HCT116 (cell line): ENCODE data around the gene NT5DC2. TPM values are rescaled to one million over a fixed set of nuclear protein-coding genes. Genes with fewer than 3 reads are reported as not detected.

Source experiments
- ATAC-seq: fragments of 200-7000 bp; cut with Tn5 transposase; 2 replicates; pipeline ENCODE4 v1.9.1; 2020; ENCODE audit warnings: mild to moderate bottlenecking, moderate library complexity
- BruUV-seq: library from RNA; stranded (reverse); fragments of 400-500 nt; replicated peaks from 2 replicates; lab custom pipeline; 2021; lab: Mats Ljungman, UMichigan
- CTCF ChIA-PET: fragments of 300-600 bp; sonication (Branson Sonifier 250); formaldehyde crosslinking; loops from one replicate; lab custom pipeline; 2021; ENCODE audit warnings: antibody characterized with exemption; lab: Charles Lee
- POLR2A ChIA-PET: fragments of 300-600, 350-600 bp; sonication (Branson Sonifier 250); formaldehyde crosslinking; loops from one replicate; lab custom pipeline; 2021; ENCODE audit warnings: antibody characterized with exemption; lab: Charles Lee
- RAD21 ChIA-PET, 2 experiments: fragments of 300-600 bp; sonication (Branson Sonifier 250); formaldehyde crosslinking; loops; one replicate each; lab custom pipeline; 2023; ENCODE audit warnings: low total read pairs in 2 of 2; ENCODE audit not compliant: uncharacterized antibody in 2 of 2, unreplicated experiment in 2 of 2, low non-redundant PET in 1 of 2; lab: Charles Lee
- DNase-seq: peaks from one replicate; pipeline ENCODE4 v3.0.0-alpha.2; 2010; ENCODE audit warnings: low read depth, low spot score
- H2AFZ ChIP-seq: fragments of 200-600 bp; shearing (Covaris generic), sonication (generic); 2 replicates; pipeline ENCODE4 v1.6.1; 2017; ENCODE audit warnings: low read depth, mixed run types, mixed read lengths, antibody characterized with exemption, low read length; ENCODE audit not compliant: poor library complexity, severe bottlenecking
- H3K27ac ChIP-seq: 2 replicates; pipeline ENCODE4 v1.5.1; 2012; ENCODE audit warnings: low read depth, low read length
- H3K27me3 ChIP-seq: fragments of 200-600 bp; sonication (generic); 2 replicates; pipeline ENCODE4 v1.6.1; 2016; ENCODE audit warnings: mixed run types, low read length, mixed read lengths; ENCODE audit not compliant: insufficient read depth
- H3K36me3 ChIP-seq, 2 experiments: fragments of 200-500 bp in 1 of 2; fragments of 200-600 bp in 1 of 2; sonication (Bioruptor generic) in 1 of 2; sonication (generic) in 1 of 2; 2 replicates each; pipeline versions ENCODE4 v1.5.1 to v1.6.1; 2014 to 2016; ENCODE audit warnings: low read length in 2 of 2, inconsistent platforms in 1 of 2, mixed read lengths in 1 of 2, mixed run types in 1 of 2; ENCODE audit not compliant: insufficient read depth in 2 of 2, control insufficient read depth in 1 of 2
- H3K4me1 ChIP-seq, 2 experiments: fragments of 200-600 bp in 1 of 2; sonication (generic) in 1 of 2; 2 replicates each; pipeline versions ENCODE4 v1.5.1 to v1.6.1; 2012 to 2017; ENCODE audit warnings: low read length in 2 of 2, inconsistent platforms in 1 of 2, mild to moderate bottlenecking in 1 of 2, mixed read lengths in 1 of 2, mixed run types in 1 of 2, moderate library complexity in 1 of 2; ENCODE audit not compliant: insufficient read depth in 2 of 2, control insufficient read depth in 1 of 2
- H3K4me2 ChIP-seq: fragments of 200-600 bp; sonication (generic); 2 replicates; pipeline ENCODE4 v1.6.1; 2017; ENCODE audit warnings: mixed run types, low read length, mixed read lengths
- H3K4me3 ChIP-seq, 2 experiments: fragments of 200-600 bp in 1 of 2; sonication (generic) in 1 of 2; replicated peaks in 1 of 2; 2 replicates each; pipeline ENCODE4 v1.5.1; 2011 to 2016; ENCODE audit warnings: low read length in 2 of 2, control low read depth in 1 of 2, low read depth in 1 of 2, mild to moderate bottlenecking in 1 of 2, mixed read lengths in 1 of 2, mixed run types in 1 of 2
- H3K79me2 ChIP-seq: fragments of 200-600 bp; sonication (generic); 2 replicates; pipeline ENCODE4 v1.6.1; 2017; ENCODE audit warnings: mild to moderate bottlenecking, mixed run types, low read length, moderate library complexity, mixed read lengths; ENCODE audit not compliant: insufficient read depth
- H3K9ac ChIP-seq: fragments of 200-600 bp; sonication (generic); 2 replicates; pipeline ENCODE4 v1.6.1; 2016; ENCODE audit warnings: low read length, mixed read lengths
- H3K9me2 ChIP-seq: fragments of 200-600 bp; sonication (generic), shearing (Covaris generic); 2 replicates; pipeline ENCODE4 v1.6.1; 2017; ENCODE audit warnings: mixed run types, mild to moderate bottlenecking, moderate library complexity; ENCODE audit not compliant: insufficient read depth
- H3K9me3 ChIP-seq, 2 experiments: fragments of 200-500 bp in 1 of 2; fragments of 200-600 bp in 1 of 2; sonication (Bioruptor generic) in 1 of 2; sonication (generic) in 1 of 2; 2 replicates each; pipeline ENCODE4 v1.6.1; 2014 to 2017; ENCODE audit warnings: low read length in 2 of 2, mixed read lengths in 2 of 2, inconsistent platforms in 1 of 2, low read depth in 1 of 2, mild to moderate bottlenecking in 1 of 2, mixed run types in 1 of 2, moderate library complexity in 1 of 2; ENCODE audit not compliant: control insufficient read depth in 1 of 2, insufficient read depth in 1 of 2
- H4K20me1 ChIP-seq: fragments of 200-600 bp; sonication (generic), shearing (Covaris generic); 2 replicates; pipeline ENCODE4 v1.6.1; 2017; ENCODE audit warnings: mixed run types, mild to moderate bottlenecking, moderate library complexity; ENCODE audit not compliant: insufficient read depth
- CBX3 ChIP-seq: IDR thresholded peaks from 2 replicates; pipeline ENCODE4 v1.6.1; 2012; ENCODE audit warnings: low read depth
- CEBPB ChIP-seq: IDR thresholded peaks from 2 replicates; pipeline ENCODE4 v1.6.1; 2012; ENCODE audit warnings: low read depth
- EZH2 ChIP-seq: fragments of 200-600 bp; sonication (generic); IDR thresholded peaks from 2 replicates; pipeline ENCODE4 v1.6.1; 2017; ENCODE audit warnings: antibody characterized with exemption, mixed run types
- POLR2AphosphoS5 ChIP-seq: IDR thresholded peaks from 2 replicates; pipeline ENCODE4 v1.6.1; 2011; ENCODE audit warnings: mild to moderate bottlenecking, low read depth, low read length, moderate library complexity
- REST ChIP-seq: IDR thresholded peaks from 2 replicates; pipeline ENCODE4 v1.6.1; 2012; ENCODE audit warnings: low read depth
- ZFX ChIP-seq: fragments of 450-650 bp; IDR thresholded peaks from 2 replicates; pipeline ENCODE4 v1.6.1; 2017
- ZNF274 ChIP-seq: fragments of 200-500 bp; sonication (Bioruptor generic); IDR thresholded peaks from 2 replicates; pipeline ENCODE4 v1.6.1; 2014; ENCODE audit warnings: mild to moderate bottlenecking, low read depth, low read length, inconsistent platforms
- intact Hi-C: fragments of 100-400 bp; cut with micrococcal nuclease; formaldehyde crosslinking; loops from 2 replicates; pipeline ENCODE4 v1.10.0; 2022
- total RNA-seq: library from RNA; stranded (reverse); gene quantifications from one replicate; pipeline ENCODE4 v1.2.1, GENCODE V29; 2021; ENCODE audit not compliant: unreplicated experiment

NT5DC2 gene
- total RNA-seq, 1 experiment from 2014 or later = 125 TPM

- TF ChIP-seq POLR2AphosphoS5 = no peak
- no peak for TF ChIP-seq ZNF274
- no peak for TF ChIP-seq REST
- TF ChIP-seq EZH2 = no peak
- TF ChIP-seq, all 23 proteins: peak for 0
Observed at GRCh38 chr3:52480768-52481715, 52.6 kb downstream of the NT5DC2 start (continued).

- ChIA-PET CTCF (no interaction called here), POLR2A (no interaction called here), RAD21 (no interaction called here)
- TF ChIP-seq ZFX (no peak), CBX3 (no peak), REST (no peak), CEBPB (no peak)
- DNase-seq (no peak), ATAC-seq (no peak)
- Histone ChIP-seq H3K9ac (no peak overlapping the region), H3K4me2 (no peak overlapping the region), H3K27ac (no peak overlapping the region), H3K27me3 (no peaks in the 10 kb centered on the region), H3K79me2 (no peaks in the 10 kb centered on the region), H3K4me1 (no peaks in the 10 kb centered on the region), H3K36me3 (peaks cover 37 to 43% of the 10 kb centered on the region in 2 experiments; a peak in 3 of 4 replicates), H4K20me1 (no peaks in the 10 kb centered on the region), H2AFZ (no peak overlapping the region), H3K9me2 (no peaks in the 10 kb centered on the region), H3K9me3 (no peaks in the 10 kb centered on the region), H3K4me3 (no peak overlapping the region)
- BruUV-seq = no TSS peak
- intact Hi-C loops = loop anchor here (10.0 kb wide), 1 partner anchor 595 kb away; no protein-coding TSS in a partner anchor
Observed at GRCh38 chr3:52479877-52480575, 53.6 kb downstream of the NT5DC2 start.
